SK-N-SH (cell line): ENCODE data around the gene AAMDC. TPM values are rescaled to one million over a fixed set of nuclear protein-coding genes. Genes with fewer than 3 reads are reported as not detected.

Source experiments
- CTCF ChIA-PET: fragments of 300-600, 350-600 bp; formaldehyde crosslinking; extraction: SDS; loops from one replicate; lab custom pipeline; 2021; lab: Yijun Ruan, JAX
- POLR2A ChIA-PET: fragments of 350-600 bp; sonication (Branson Sonifier 250); formaldehyde crosslinking; extraction: SDS; loops from one replicate; lab custom pipeline; 2020; ENCODE audit warnings: antibody characterized with exemption, inconsistent platforms; lab: Yijun Ruan, JAX
- DNase-seq: peaks from one replicate; pipeline ENCODE4 v3.0.0; 2012
- H2AFZ ChIP-seq: fragments of 200-600 bp; sonication (generic); 2 replicates; pipeline ENCODE4 v1.8.1; 2016; ENCODE audit warnings: antibody characterized with exemption, mild to moderate bottlenecking, low read depth
- H3F3A ChIP-seq: fragments of 200-600 bp; sonication (generic); replicated peaks from 2 replicates; pipeline ENCODE3; 2016; ENCODE audit warnings: antibody characterized with exemption, mild to moderate bottlenecking; ENCODE audit not compliant: insufficient read depth
- H3K27ac ChIP-seq, 2 experiments: fragments of 200-500 bp in 1 of 2; fragments of 200-600 bp in 1 of 2; sonication (Bioruptor generic) in 1 of 2; sonication (generic), shearing (Covaris generic) in 1 of 2; 2 replicates each; pipeline versions ENCODE4 v1.5.1 to v1.6.1; 2014 to 2016; ENCODE audit warnings: low read depth in 2 of 2, inconsistent platforms in 1 of 2, low read length in 1 of 2, mild to moderate bottlenecking in 1 of 2, mixed read lengths in 1 of 2
- H3K27me3 ChIP-seq: fragments of 200-600 bp; sonication (generic), shearing (Covaris generic); 2 replicates; pipeline ENCODE4 v1.6.1; 2016; ENCODE audit warnings: mixed run types; ENCODE audit not compliant: insufficient read depth
- H3K36me3 ChIP-seq, 2 experiments: fragments of 200-500 bp in 1 of 2; fragments of 200-600 bp in 1 of 2; sonication (Bioruptor generic) in 1 of 2; sonication (generic) in 1 of 2; replicated peaks in 1 of 2; 2 replicates each; pipeline versions ENCODE3 to v1.5.1; 2014 to 2016; ENCODE audit warnings: low read length in 1 of 2, mild to moderate bottlenecking in 1 of 2; ENCODE audit not compliant: insufficient read depth in 2 of 2, control insufficient read depth in 1 of 2
- H3K4me1 ChIP-seq, 2 experiments: fragments of 200-500 bp in 1 of 2; fragments of 200-600 bp in 1 of 2; sonication (Bioruptor generic) in 1 of 2; sonication (generic), shearing (Covaris generic) in 1 of 2; 2 replicates each; pipeline versions ENCODE4 v1.5.1 to v1.6.1; 2014 to 2016; ENCODE audit warnings: low read depth in 1 of 2, low read length in 1 of 2, mixed run types in 1 of 2; ENCODE audit not compliant: insufficient read depth in 2 of 2, control insufficient read depth in 1 of 2
- H3K4me2 ChIP-seq: fragments of 200-600 bp; sonication (generic), shearing (Covaris generic); 2 replicates; pipeline ENCODE4 v1.6.1; 2017; ENCODE audit warnings: mixed run types
- H3K4me3 ChIP-seq, 2 experiments: fragments of 200-500 bp in 1 of 2; fragments of 200-600 bp in 1 of 2; sonication (Bioruptor generic) in 1 of 2; sonication (generic), shearing (Covaris generic) in 1 of 2; 2 replicates each; pipeline versions ENCODE4 v1.5.1 to v1.8.1; 2014 to 2016; ENCODE audit warnings: low read depth in 2 of 2, inconsistent platforms in 1 of 2, low read length in 1 of 2, mild to moderate bottlenecking in 1 of 2, mixed read lengths in 1 of 2, moderate library complexity in 1 of 2
- H3K79me2 ChIP-seq: fragments of 200-600 bp; sonication (generic); 2 replicates; pipeline ENCODE4 v1.8.1; 2017; ENCODE audit warnings: mild to moderate bottlenecking; ENCODE audit not compliant: insufficient read depth
- H3K9ac ChIP-seq: fragments of 200-600 bp; sonication (generic); 2 replicates; pipeline ENCODE4 v1.6.1; 2017; ENCODE audit warnings: mixed run types
- H3K9me2 ChIP-seq: fragments of 200-600 bp; sonication (generic); 2 replicates; pipeline ENCODE4 v1.6.1; 2017; ENCODE audit warnings: mixed run types
- H3K9me3 ChIP-seq: fragments of 200-600 bp; sonication (generic); 2 replicates; pipeline ENCODE4 v1.6.1; 2017; ENCODE audit warnings: mixed run types, mild to moderate bottlenecking, moderate library complexity
- H4K20me1 ChIP-seq: fragments of 200-600 bp; sonication (generic); 2 replicates; pipeline ENCODE4 v1.6.1; 2017; ENCODE audit warnings: mild to moderate bottlenecking, mixed run types; ENCODE audit not compliant: insufficient read depth
- CHD2 ChIP-seq: fragments of 150-350 bp; IDR thresholded peaks from 2 replicates; pipeline ENCODE4 v1.6.1; 2018; ENCODE audit warnings: low read length; ENCODE audit not compliant: partially characterized antibody
- CTCF ChIP-seq: fragments of 200-600 bp; sonication (generic); IDR thresholded peaks from 2 replicates; pipeline ENCODE4 v1.6.1; 2017; ENCODE audit warnings: antibody characterized with exemption, mild to moderate bottlenecking, moderate library complexity
- FOXM1 ChIP-seq: IDR thresholded peaks from 2 replicates; pipeline ENCODE4 v1.4.0; 2012; ENCODE audit warnings: low read depth, mild to moderate bottlenecking
- IRF3 ChIP-seq: fragments of 150-350 bp; IDR thresholded peaks from 2 replicates; pipeline ENCODE4 v1.6.1; 2016; ENCODE audit warnings: mild to moderate bottlenecking, low read depth, low read length
- MEF2A ChIP-seq: IDR thresholded peaks from 2 replicates; pipeline ENCODE4 v1.4.0; 2012; ENCODE audit warnings: low read depth, borderline replicate concordance
- NFIC ChIP-seq: IDR thresholded peaks from 2 replicates; pipeline ENCODE4 v1.4.0; 2012; ENCODE audit warnings: borderline replicate concordance
- NRF1 ChIP-seq: IDR thresholded peaks from 2 replicates; pipeline ENCODE4 v1.6.1; 2012; ENCODE audit warnings: low read depth, mild to moderate bottlenecking, low read length
- POLR2AphosphoS5 ChIP-seq: IDR thresholded peaks from 2 replicates; pipeline ENCODE4 v1.6.1; 2012; ENCODE audit warnings: low read depth, low read length
- RAD21 ChIP-seq: IDR thresholded peaks from 2 replicates; pipeline ENCODE4 v1.6.1; 2012; ENCODE audit warnings: mild to moderate bottlenecking, low read length
- RCOR1 ChIP-seq: fragments of 150-350 bp; IDR thresholded peaks from 2 replicates; pipeline ENCODE4 v1.6.1; 2017; ENCODE audit warnings: antibody characterized with exemption, low read length
- REST ChIP-seq: IDR thresholded peaks from 2 replicates; pipeline ENCODE4 v1.6.1; 2012; ENCODE audit warnings: mild to moderate bottlenecking, low read depth, low read length, moderate library complexity
- RFX5 ChIP-seq: IDR thresholded peaks from 2 replicates; pipeline ENCODE4 v1.6.1; 2012; ENCODE audit warnings: mild to moderate bottlenecking, improper control_type of control experiment, low read length
- RXRA ChIP-seq: IDR thresholded peaks from 2 replicates; pipeline ENCODE4 v1.4.0; 2012; ENCODE audit warnings: low read depth, mild to moderate bottlenecking, borderline replicate concordance
- SIN3A ChIP-seq: IDR thresholded peaks from 2 replicates; pipeline ENCODE4 v1.6.1; 2012; ENCODE audit warnings: low read depth, mild to moderate bottlenecking, low read length, moderate library complexity, borderline replicate concordance
- SMC3 ChIP-seq: IDR thresholded peaks from 2 replicates; pipeline ENCODE4 v1.6.1; 2012; ENCODE audit warnings: low read depth, low read length, improper control_type of control experiment
- TCF12 ChIP-seq: IDR thresholded peaks from 2 replicates; pipeline ENCODE4 v1.4.0; 2012
- TEAD4 ChIP-seq: IDR thresholded peaks from 2 replicates; pipeline ENCODE4 v1.4.0; 2012; ENCODE audit warnings: mild to moderate bottlenecking, borderline replicate concordance; ENCODE audit not compliant: insufficient read depth
- WGBS: methylation state at CpG from one replicate; pipeline ENCODE4 v1.1.6; 2017; ENCODE audit warnings: low lambda C conversion rate; 5-methylcytosine and 5-hydroxymethylcytosine counted together
- polyA plus RNA-seq, 3 experiments: library from polyadenylated mRNA; depleted of rRNA; stranded (reverse); fragments of >200 nt; gene quantifications; 2 replicates each; pipeline ENCODE4 v1.2.3, GENCODE V29; 2012
- TF ChIP-seq, protein P1 (sequence below): IDR thresholded peaks from 2 replicates; pipeline ENCODE4 v1.4.0; 2012; ENCODE audit warnings: low read depth, borderline replicate concordance

Gene AAMDC
- polyA plus RNA-seq, 1 of the 3 experiments (the other 2 are of a cell fraction) = 66.6 TPM

DNA sequence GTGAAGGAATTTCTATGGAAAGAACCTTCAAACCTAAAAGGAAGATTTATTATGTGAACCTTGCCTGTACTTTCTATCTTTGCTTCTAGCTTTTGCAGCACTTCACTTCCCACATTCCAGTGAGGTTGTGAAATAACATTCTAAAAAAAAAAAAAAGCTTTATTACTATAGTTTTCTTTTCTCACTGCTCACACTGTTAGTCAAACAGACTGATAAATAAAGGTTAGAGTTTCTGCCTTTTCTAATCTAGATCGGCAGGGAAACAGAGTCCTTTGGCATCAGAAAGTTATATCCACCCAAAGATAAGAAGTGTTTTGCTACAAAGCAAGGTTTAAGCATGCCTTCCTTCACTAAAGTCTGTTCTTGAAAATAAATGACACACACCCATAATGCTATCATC is 2.8 kb downstream of the AAMDC start:
- Histone ChIP-seq H4K20me1 (peaks cover 5% of the 10 kb centered on the region), H3K4me1 (peaks cover 0 to 2% of the 10 kb centered on the region in 2 experiments; a peak in 2 of 4 replicates), H2AFZ (no peak overlapping the region), H3K4me2 (peak overlapping the region; percentile 3; the same call in 1 of the 2 replicates), H3K9ac (no peak overlapping the region), H3K36me3 (peaks cover 0 to 9% of the 10 kb centered on the region in 2 experiments), H3K9me3 (no peaks in the 10 kb centered on the region), H3K9me2 (no peaks in the 10 kb centered on the region), H3K27ac (no peak overlapping the region), H3K27me3 (no peaks in the 10 kb centered on the region), H3F3A (peaks cover 8% of the 10 kb centered on the region), H3K79me2 (peaks cover 61% of the 10 kb centered on the region), H3K4me3 (no peak overlapping the region)
- TF ChIP-seq IRF3 (no peak), MEF2A (no peak), FOXM1 (no peak), RFX5 (no peak), CHD2 (no peak), SIN3A (no peak), RCOR1 (no peak), CTCF (no peak)
- TF ChIP-seq, protein P1, sequence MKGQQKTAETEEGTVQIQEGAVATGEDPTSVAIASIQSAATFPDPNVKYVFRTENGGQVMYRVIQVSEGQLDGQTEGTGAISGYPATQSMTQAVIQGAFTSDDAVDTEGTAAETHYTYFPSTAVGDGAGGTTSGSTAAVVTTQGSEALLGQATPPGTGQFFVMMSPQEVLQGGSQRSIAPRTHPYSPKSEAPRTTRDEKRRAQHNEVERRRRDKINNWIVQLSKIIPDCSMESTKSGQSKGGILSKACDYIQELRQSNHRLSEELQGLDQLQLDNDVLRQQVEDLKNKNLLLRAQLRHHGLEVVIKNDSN = no peak
- ChIA-PET POLR2A (no interaction called here), CTCF (interaction anchor here (1.1 kb wide), 1 partner anchor 59 kb away, joined by 4 read pairs; no protein-coding TSS in a partner anchor)
- no peak for DNase-seq
- WGBS = 93% methylated on average over 1 of the region's 1 CpG

DNA sequence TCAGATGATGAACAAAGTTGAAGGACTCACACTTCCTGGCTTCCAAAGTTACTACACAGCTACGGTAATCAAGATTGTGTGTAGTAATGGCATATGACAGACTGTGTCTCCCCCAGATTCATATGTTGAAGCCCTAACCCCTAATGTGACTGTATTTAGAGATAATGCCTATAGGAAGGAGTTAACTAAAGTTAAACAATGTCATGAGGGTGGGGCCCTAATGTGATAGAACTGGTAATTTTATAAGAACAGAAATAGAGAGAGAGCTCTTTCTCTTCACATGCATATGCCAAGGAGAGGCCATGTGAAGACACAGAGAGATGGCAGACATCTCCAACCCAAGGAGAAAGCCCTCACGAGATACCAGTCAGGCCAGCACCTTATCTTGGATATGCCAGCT is 8.0 kb downstream of the AAMDC start:
- 82% methylated on average over 2 of the region's 2 CpGs for WGBS
- Histone ChIP-seq H3K27ac (no peak overlapping the region), H3K4me2 (no peak overlapping the region), H2AFZ (no peak overlapping the region), H3K9me2 (no peaks in the 10 kb centered on the region), H3K9ac (no peak overlapping the region), H3K27me3 (no peaks in the 10 kb centered on the region), H3K4me3 (no peak overlapping the region), H4K20me1 (no peaks in the 10 kb centered on the region), H3F3A (no peaks in the 10 kb centered on the region), H3K4me1 (no peaks in the 10 kb centered on the region; a peak in 1 of 4 replicates)
- ChIA-PET CTCF (no interaction called here), POLR2A (no interaction called here)
- no peak for DNase-seq
- no peak for TF ChIP-seq REST
- no peak for TF ChIP-seq SIN3A
- TF ChIP-seq SMC3 = no peak
- no peak for TF ChIP-seq RAD21
- no peak for TF ChIP-seq NFIC
- TF ChIP-seq TEAD4 = no peak
- no peak for TF ChIP-seq POLR2AphosphoS5
- TF ChIP-seq TCF12 = no peak
- no peak for TF ChIP-seq CHD2
- TF ChIP-seq NRF1 = no peak
- TF ChIP-seq RXRA = no peak
- TF ChIP-seq, all 33 proteins: peak for 0
- H3K36me3 ChIP-seq = peaks cover 0 to 17% of the 10 kb centered on the region in 2 experiments
- no peaks in the 10 kb centered on the region for H3K9me3 ChIP-seq
- peaks cover 19% of the 10 kb centered on the region for H3K79me2 ChIP-seq
